ENCODE data around the gene TLR10.
"Not testable (repeated sequence)": the region's sequence is repeated elsewhere in the genome, so short reads cannot be mapped to it uniquely, and the experiment has no call there.

TLR10 gene

GRCh38 chr4:38800366-38800765, 17.6 kb upstream of the TLR10 start:
- no peak for DNase-seq

DNA sequence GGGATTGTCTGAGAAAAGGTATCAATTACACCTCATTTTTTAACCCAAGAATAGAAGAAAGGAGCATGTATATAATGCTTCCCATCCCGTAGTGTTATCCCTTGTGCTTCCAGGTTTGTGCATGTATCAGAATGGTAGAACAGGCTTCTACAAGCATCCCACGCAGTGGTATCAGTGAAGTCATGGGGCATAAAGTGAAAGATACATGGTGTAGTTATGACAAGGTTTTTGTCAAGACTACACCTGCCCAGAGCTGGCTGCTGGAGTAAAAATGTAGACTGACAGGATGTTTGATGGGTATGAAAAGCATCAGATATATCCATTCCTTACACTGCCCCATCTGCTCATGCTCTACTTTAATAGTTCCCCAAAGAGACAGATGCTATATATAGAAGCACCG, 12.3 kb upstream of the TLR10 start:
- no peak for DNase-seq

GRCh38 chr4:38794051-38794450, 11.3 kb upstream of the TLR10 start:
- no peak for DNase-seq

DNA sequence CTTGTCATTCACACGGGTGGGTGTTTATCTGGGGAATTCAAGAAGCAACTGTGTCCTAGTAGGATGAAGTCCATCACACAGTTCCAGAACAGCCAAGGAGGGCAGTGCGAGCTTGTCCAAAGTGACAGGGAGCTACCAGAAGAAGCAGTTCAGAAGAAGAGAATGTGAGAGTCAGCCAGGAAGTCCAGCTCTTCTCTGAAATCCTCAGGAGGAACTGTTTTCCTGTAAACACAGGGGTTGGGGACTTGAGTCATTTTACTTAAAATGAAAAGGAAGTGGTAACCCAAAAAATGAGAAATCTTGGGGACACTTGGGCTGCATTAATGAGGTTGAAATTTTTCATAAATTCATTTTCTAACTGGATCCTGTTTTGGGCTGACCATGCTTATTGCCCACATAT, 8.2 kb upstream of the TLR10 start:
- no peak for DNase-seq

DNA sequence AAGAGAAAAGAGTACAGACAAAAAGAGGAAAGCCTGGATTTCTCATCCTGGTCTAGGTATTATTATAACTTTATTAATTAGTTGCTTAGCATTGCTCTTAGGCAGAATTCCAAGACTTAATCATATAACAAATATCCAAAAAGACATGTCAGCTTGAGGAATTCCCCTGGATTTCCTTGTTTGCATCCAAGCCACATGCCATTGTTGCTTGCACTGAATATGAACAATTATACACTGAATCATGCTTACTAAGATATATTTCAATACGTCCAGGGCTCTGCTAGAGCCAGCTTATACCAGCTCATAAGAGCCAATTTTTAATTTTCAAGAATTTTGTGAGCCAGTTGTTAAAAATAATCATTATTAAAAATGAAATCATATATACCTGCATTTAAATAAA, 5.5 kb upstream of the TLR10 start:
- no peak for DNase-seq

DNA sequence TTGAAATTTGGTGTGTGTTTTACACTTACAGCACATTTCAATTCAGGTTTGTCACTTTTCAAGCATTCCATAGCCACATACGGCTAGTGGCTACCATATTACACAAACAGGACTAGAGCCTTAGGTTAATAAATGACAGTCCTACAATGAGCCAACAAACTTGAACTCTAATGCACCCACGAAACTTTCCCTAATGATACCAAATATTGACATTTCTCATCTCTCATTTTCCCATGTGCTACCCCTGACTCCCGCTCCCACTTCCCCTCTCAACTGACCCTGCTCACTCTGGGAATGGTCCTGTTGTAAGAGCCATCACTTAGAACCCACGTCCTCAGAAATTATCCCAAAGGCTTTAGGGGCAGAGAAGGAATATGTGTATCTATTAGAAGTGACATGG, 4.9 kb upstream of the TLR10 start:
- no peak for DNase-seq

DNA sequence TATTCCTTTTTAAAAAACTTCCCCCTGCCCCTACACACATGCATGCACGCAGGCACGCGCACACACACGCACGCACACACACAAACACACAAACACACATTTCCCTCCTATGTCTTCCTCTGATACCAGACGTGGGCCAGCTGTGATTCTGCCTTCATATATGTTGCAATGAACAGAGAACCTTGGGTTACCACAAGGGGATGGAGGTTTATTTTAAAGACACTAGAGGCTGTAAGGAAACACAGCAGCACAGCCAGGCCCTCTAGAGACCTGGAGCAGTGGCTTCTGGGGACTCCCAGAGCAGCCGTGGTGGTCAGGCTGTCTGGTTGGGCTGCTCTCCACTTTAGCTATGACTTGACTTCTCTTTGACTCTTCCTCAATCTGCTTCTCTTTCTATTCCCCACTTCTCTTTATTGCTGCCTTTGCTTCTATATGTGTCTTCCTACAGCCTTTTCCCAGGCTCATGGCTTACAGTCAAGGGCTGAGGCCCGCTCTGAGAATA, 3.2 kb upstream of the TLR10 start:
- no peak for DNase-seq

GRCh38 chr4:38785041-38785790, 2.4 kb upstream of the TLR10 start:
- DNase-seq: no peak

DNA sequence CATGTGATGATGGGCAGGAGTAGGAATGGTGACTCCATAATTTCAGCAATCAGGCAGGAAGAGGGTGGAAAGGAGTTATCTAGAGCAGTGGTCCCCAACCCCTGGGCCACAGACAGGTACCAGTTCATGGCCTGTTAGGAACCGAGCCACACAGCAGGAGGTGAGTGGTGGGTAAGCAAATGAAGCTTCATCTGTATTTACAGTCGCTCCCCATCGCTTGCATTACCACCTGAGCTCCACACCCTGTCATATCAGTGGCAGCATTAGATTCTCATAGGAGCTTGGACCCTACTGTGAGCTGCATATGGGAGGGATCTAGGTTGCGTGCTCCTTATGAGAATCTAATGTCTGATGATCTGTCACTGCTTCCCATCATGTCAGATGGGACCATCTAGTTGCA, 1.4 kb upstream of the TLR10 start:
- DNase-seq: no peak

- DNase-seq: no peak
These were observed 295 bp upstream of the TLR10 start for GRCh38 chr4:38783109-38783460.

DNA sequence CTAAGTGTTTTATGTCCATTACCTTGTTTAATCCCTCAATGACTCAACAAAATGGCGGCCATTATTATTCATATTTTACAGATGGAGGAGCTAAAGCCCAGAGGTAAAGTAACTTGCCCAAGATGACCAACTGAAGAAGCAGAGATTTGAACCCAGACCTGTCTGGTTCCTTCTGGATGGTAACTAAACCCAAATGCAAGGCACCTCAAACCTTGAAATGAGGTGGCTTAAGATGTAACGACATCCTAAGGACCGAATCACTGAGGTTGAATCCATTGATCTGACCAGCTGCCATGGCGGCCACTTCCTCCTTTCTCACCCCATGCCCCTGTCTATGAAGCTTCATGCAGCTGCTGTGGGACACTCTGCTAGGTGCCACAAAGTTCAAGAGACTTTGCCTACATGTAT, 932 bp downstream of the TLR10 start:
- no peak for DNase-seq

DNA sequence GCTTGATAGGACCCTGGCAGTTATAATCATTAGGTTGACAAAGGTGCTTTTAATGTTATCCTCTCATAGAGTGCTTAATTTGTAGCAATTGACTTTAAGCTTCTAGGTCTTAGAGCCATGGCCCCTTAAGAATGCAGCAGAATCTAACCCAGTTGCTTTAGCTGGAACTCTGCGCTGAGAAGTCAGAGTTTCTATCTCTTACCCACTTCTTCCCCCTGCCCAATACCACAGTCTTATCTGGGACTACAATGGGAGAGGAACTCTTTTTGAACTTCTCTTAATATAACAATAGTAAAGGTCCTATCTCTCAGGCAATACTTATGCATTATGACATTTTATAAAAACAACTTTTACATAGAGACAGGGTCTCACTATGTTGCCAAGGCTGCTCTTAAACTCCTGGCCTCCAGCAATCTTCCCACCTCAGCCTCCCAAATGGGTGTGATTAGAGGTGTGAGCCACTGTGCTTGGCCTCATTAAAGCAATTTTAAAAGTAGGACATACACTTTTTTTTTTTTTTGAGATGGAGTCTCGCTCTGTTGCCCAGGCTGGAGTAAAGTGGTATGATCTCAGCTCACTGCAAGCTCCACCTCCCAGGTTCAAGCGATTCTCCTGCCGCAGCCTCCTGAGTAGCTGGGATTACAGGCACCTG, 1.8 kb downstream of the TLR10 start:
- no peak for DNase-seq

- no peak for DNase-seq
These were observed 3.0 kb downstream of the TLR10 start for GRCh38 chr4:38779790-38780189.

DNA sequence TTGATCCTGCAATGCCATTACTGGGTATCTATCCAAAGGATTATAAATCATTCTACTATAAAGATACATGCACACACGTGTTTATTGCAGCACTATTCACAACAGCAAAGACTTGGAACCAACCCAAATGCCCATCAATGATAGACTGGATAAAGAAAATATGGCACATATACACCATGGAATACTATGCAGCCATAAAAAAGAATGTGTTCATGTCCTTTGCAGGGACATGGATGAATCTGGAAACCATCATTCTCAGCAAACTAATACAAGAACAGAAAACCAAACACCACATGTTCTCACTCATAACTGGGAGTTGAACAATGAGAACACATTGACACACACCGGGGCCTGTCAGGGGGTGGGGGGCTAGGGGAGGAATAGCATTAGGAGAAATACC, 4.9 kb downstream of the TLR10 start:
- not testable (repeated sequence) for DNase-seq

GRCh38 chr4:38775326-38775725, 7.5 kb downstream of the TLR10 start:
- DNase-seq: no peak

GRCh38 chr4:38774181-38774955, 8.4 kb downstream of the TLR10 start:
- DNase-seq: no peak

DNA sequence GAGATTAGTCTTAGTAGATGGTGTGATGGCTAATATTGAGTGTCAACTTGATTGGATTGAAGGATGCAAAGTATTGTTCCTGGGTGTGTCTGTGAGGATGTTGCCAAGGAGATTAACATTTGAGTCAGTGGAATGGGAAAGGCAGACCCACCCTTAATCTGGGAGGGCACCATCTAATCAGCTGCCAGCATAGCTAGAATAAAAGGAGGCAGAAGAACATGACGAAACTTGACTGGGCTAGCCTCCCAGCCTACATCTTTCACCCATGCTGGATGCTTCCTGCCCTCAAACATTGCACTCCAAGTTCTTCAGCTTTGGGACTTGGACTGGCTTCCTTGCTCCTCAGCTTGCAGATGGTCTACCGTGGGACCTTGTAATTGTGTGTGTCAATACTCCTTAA, 12.5 kb downstream of the TLR10 start:
- not testable (repeated sequence) for DNase-seq

DNA sequence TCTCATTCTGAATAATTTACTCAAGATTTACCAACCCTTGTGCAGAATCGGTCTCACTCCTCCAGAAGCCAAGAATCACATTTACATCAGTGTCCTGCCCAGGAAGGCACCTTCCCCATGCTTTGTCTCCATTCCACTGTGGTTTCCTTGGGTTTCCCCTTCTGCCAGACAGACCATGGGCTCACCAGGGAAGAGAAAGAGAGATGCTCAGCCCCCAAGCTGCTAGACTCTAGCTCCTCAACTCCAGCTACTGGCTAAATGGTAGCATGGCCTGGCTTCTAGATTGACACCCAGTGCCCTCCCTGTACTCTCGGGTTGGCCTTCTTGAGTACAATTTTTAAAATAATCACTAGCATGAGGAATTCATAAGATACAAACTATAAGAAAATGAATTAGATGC, 12.9 kb downstream of the TLR10 start:
- DNase-seq: no peak

DNA sequence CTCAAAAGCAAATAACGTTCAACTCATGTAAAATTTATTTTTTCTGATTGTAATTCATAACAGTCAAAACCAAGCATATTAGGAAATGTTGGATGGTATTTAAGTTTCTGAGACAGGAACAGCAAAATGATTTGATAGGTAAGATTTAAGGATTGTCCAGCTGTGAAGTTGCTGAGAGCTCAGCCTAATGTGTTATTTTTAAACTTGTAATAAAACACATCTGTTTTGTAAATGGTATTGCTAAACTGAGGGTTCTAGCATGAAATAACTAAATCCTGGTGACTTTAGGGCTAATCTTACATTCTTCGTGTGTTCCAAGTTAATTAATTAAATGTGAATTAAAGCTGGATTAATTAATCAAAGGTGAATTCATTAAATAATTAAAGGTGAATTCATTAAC, 13.3 kb downstream of the TLR10 start:
- no peak for DNase-seq

GRCh38 chr4:38768968-38769394, 13.8 kb downstream of the TLR10 start:
- DNase-seq: no peak

GRCh38 chr4:38766940-38767339, 15.8 kb downstream of the TLR10 start:
- not testable (repeated sequence) for DNase-seq

DNA sequence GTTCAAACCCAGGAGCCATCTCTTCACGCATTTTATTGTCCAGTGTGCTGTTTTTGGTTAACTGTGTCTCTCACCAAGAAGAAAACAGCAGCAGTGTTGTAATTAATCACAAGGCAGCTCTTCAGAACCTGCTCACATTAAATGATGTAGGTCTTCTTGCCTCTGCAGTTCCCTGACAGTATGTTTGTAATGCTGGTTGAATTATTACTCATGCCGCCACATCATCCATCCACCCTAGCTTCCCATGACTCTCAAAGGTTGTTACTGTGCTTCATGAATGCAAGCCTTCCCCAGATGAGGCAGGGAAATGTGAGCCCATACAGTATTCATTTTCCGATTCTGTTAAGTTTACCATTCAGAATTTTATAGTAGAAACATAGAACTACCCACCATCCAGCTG, 17.4 kb downstream of the TLR10 start:
- DNase-seq: no peak

GRCh38 chr4:38764277-38764676, 18.5 kb downstream of the TLR10 start:
- no peak for DNase-seq

DNA sequence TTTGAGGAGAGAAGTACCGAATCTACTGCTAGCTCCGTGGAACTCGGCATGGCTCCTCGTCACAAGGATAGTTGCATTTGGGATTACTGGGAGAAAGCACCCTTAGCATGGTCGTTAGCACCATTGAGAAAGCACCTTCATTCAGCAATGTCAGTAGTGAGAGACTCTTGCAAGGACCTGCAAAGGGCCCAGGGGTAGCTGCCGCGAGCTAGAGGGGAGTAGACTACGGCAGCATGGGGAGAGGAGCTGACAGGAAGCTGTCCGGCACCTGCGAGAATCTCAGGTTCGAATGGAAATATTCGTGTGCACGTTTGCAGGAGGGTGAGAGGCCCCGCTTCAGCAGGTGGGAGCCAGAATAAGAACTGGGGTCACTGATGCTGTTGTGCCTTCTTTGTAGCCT, 20.2 kb downstream of the TLR10 start:
- no peak for DNase-seq

All from stimulated activated CD4-positive, alpha-beta T cell treated with anti-CD3 and anti-CD28 coated beads, Interleukin-4, amount 100 ng/mL, for 1 hour (primary cell).